ENCODE results near the gene ACOX2. TPM values are rescaled to one million over a fixed set of nuclear protein-coding genes. Genes with fewer than 3 reads are reported as not detected.

ACOX2 gene
- total RNA-seq, 2 donors from 2014 or later, result not detected

Other genes starting within 250 kb of the ACOX2 start
- 10 to 100 TPM; 17.0 to 34.0 TPM for gene RPP14, start 230.9 kb downstream of the ACOX2 start, total RNA-seq
- 10 to 100 TPM in 1 of 2 donors, 1 to 10 TPM in 1; 6.7 to 11.6 TPM for gene HTD2, start 230.7 kb downstream of the ACOX2 start, total RNA-seq
- 10 to 100 TPM; 63.8 to 67.8 TPM for gene PXK, start 204.3 kb downstream of the ACOX2 start, total RNA-seq
- 10 to 100 TPM; 30.6 to 41.7 TPM for gene PDHB, start 103.4 kb downstream of the ACOX2 start, total RNA-seq
- gene KCTD6, start 45.1 kb downstream of the ACOX2 start, total RNA-seq, result 1 to 10 TPM; 4.0 to 5.3 TPM
- not detected for gene FAM107A, start 40.2 kb upstream of the ACOX2 start, total RNA-seq
- not detected for gene FAM3D, start 129.6 kb upstream of the ACOX2 start, total RNA-seq